HL-60 (cell line): ENCODE results near the gene GOLT1A.

Experiments
- DNase-seq, 2 experiments: peaks; one replicate each; pipeline ENCODE4 v3.0.0-alpha.2; 2010 to 2020; ENCODE audit warnings: low read depth in 1 of 2, low spot score in 1 of 2
- H3K27ac ChIP-seq: fragments of 250-450 bp; sonication (Bioruptor Pico); replicated peaks from 2 replicates; pipeline ENCODE4 v1.5.1; 2020; ENCODE audit warnings: mild to moderate bottlenecking, moderate library complexity
- H3K27me3 ChIP-seq: fragments of 250-450 bp; sonication (Bioruptor Pico); 2 replicates; pipeline ENCODE4 v1.5.1; 2021; ENCODE audit warnings: mild to moderate bottlenecking, moderate library complexity; ENCODE audit not compliant: insufficient read depth, poor library complexity, severe bottlenecking
- H3K4me3 ChIP-seq: replicated peaks from 2 replicates; pipeline ENCODE4 v1.5.1; 2011; ENCODE audit warnings: mild to moderate bottlenecking, control low read depth, low read length; ENCODE audit not compliant: insufficient read depth
- GABPA ChIP-seq: IDR thresholded peaks from 2 replicates; pipeline ENCODE4 v1.6.1; 2012; ENCODE audit warnings: low read depth
- POLR2AphosphoS5 ChIP-seq: IDR thresholded peaks from 2 replicates; pipeline ENCODE4 v1.6.1; 2012; ENCODE audit warnings: low read depth
- REST ChIP-seq: IDR thresholded peaks from 2 replicates; pipeline ENCODE4 v1.6.1; 2012; ENCODE audit warnings: low read depth; ENCODE audit not compliant: insufficient replicate concordance
- SPI1 ChIP-seq: IDR thresholded peaks from 2 replicates; pipeline ENCODE4 v1.6.1; 2012; ENCODE audit warnings: low read depth, mild to moderate bottlenecking, borderline replicate concordance
- TF ChIP-seq, protein P1 (sequence below): IDR thresholded peaks from one replicate; pipeline ENCODE4 v1.5.1; 2011; ENCODE audit warnings: low read length, control low read depth, inconsistent platforms; ENCODE audit not compliant: insufficient read depth

GOLT1A gene

DNA sequence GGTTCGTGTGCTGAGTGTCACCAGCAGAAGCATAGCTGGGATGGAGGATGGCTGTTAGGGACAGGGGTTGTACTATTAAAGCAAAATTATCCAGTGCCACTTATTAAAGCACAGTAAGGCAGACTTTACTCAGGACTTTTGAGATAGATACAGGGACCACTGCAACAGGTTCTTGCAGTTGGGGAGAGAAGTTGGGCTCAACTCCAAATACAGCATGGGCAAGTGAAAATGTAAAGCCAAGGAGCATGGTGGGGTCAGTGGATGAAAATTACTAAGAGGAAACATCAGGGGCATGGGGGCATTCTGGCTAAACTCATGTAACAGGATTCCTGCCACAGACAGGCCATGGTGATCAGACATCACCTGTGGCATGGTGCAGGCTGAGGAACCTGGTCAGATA, 32.7 kb downstream of the GOLT1A start:
- no peak for DNase-seq
- Histone ChIP-seq H3K4me3 (no peak overlapping the region), H3K27me3 (peaks cover 2% of the 10 kb centered on the region), H3K27ac (no peak overlapping the region)
- TF ChIP-seq SPI1 = no peak

- no peak for DNase-seq
- peaks cover 2% of the 10 kb centered on the region for H3K27me3 ChIP-seq
- no peak overlapping the region for H3K27ac ChIP-seq
- TF ChIP-seq SPI1 = no peak
- no peak for TF ChIP-seq POLR2AphosphoS5
- no peak for TF ChIP-seq REST
- TF ChIP-seq, protein P1, sequence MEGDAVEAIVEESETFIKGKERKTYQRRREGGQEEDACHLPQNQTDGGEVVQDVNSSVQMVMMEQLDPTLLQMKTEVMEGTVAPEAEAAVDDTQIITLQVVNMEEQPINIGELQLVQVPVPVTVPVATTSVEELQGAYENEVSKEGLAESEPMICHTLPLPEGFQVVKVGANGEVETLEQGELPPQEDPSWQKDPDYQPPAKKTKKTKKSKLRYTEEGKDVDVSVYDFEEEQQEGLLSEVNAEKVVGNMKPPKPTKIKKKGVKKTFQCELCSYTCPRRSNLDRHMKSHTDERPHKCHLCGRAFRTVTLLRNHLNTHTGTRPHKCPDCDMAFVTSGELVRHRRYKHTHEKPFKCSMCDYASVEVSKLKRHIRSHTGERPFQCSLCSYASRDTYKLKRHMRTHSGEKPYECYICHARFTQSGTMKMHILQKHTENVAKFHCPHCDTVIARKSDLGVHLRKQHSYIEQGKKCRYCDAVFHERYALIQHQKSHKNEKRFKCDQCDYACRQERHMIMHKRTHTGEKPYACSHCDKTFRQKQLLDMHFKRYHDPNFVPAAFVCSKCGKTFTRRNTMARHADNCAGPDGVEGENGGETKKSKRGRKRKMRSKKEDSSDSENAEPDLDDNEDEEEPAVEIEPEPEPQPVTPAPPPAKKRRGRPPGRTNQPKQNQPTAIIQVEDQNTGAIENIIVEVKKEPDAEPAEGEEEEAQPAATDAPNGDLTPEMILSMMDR = no peak
- TF ChIP-seq GABPA = no peak
- no peak overlapping the region for H3K4me3 ChIP-seq
These were observed 33.7 kb downstream of the GOLT1A start for GRCh38 chr1:204180133-204180532.

GRCh38 chr1:204178487-204179281, 35.1 kb downstream of the GOLT1A start:
- TF ChIP-seq REST (no peak), SPI1 (no peak), GABPA (no peak), POLR2AphosphoS5 (no peak)
- TF ChIP-seq, protein P1 = no peak
- Histone ChIP-seq H3K27me3 (peaks cover 2% of the 10 kb centered on the region), H3K27ac (no peak overlapping the region), H3K4me3 (no peak overlapping the region)
- no peak for DNase-seq

GRCh38 chr1:204177133-204177532, 36.7 kb downstream of the GOLT1A start:
- no peak for DNase-seq
- H3K27ac ChIP-seq = no peak overlapping the region

More at GRCh38 chr1:204177133-204177532, 36.7 kb downstream of the GOLT1A start:
- H3K4me3 ChIP-seq = no peak overlapping the region
- TF ChIP-seq GABPA (no peak), SPI1 (no peak), REST (no peak), POLR2AphosphoS5 (no peak)
- TF ChIP-seq, protein P1 = no peak
- peaks cover 2% of the 10 kb centered on the region for H3K27me3 ChIP-seq
